AG09319 (cell line): ENCODE results near the gene CMTM2.

Source experiments
- DNase-seq: peaks from one replicate; pipeline ENCODE4 v3.0.0-alpha.2; 2010; ENCODE audit warnings: low read depth; ENCODE audit errors: extremely low read depth
- TF ChIP-seq, protein P1 (sequence below): IDR thresholded peaks from 2 replicates; pipeline ENCODE4 v1.5.1; 2011; ENCODE audit warnings: low read depth, mild to moderate bottlenecking, inconsistent platforms, low read length, moderate library complexity

CMTM2 gene

GRCh38 chr16:66574531-66574930 is 4.7 kb upstream of the CMTM2 start:
- DNase-seq = no peak
- TF ChIP-seq, protein P1, sequence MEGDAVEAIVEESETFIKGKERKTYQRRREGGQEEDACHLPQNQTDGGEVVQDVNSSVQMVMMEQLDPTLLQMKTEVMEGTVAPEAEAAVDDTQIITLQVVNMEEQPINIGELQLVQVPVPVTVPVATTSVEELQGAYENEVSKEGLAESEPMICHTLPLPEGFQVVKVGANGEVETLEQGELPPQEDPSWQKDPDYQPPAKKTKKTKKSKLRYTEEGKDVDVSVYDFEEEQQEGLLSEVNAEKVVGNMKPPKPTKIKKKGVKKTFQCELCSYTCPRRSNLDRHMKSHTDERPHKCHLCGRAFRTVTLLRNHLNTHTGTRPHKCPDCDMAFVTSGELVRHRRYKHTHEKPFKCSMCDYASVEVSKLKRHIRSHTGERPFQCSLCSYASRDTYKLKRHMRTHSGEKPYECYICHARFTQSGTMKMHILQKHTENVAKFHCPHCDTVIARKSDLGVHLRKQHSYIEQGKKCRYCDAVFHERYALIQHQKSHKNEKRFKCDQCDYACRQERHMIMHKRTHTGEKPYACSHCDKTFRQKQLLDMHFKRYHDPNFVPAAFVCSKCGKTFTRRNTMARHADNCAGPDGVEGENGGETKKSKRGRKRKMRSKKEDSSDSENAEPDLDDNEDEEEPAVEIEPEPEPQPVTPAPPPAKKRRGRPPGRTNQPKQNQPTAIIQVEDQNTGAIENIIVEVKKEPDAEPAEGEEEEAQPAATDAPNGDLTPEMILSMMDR = no peak

- no peak for DNase-seq
- TF ChIP-seq, protein P1 = no peak
These were observed 4.2 kb upstream of the CMTM2 start for GRCh38 chr16:66575060-66575459.

DNA sequence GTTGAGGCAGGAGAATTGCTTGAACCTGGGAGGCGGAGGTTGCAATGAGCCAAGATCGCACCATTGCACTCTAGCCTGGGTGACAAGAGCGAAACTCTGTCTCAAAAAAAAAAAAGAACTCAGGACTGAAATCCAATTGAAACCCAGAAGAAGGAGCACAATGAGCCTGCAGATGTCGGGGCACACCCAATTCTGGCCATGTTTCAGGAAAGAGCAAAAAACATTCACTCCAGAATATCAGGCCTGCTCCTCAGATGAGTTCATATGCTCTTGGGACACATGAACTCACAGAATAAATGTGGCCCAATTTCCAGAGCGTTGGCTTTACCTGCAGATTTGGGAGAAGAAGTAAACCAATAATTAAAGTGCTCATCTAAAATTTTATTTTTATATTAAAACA is 3.0 kb upstream of the CMTM2 start:
- DNase-seq = no peak
- TF ChIP-seq, protein P1 = no peak

GRCh38 chr16:66580605-66581209 is 1.4 kb downstream of the CMTM2 start:
- TF ChIP-seq, protein P1 = peak; percentile 55
- DNase-seq = peak; percentile 54

GRCh38 chr16:66581246-66581952 is 2.1 kb downstream of the CMTM2 start:
- TF ChIP-seq, protein P1 = no peak
- no peak for DNase-seq

DNA sequence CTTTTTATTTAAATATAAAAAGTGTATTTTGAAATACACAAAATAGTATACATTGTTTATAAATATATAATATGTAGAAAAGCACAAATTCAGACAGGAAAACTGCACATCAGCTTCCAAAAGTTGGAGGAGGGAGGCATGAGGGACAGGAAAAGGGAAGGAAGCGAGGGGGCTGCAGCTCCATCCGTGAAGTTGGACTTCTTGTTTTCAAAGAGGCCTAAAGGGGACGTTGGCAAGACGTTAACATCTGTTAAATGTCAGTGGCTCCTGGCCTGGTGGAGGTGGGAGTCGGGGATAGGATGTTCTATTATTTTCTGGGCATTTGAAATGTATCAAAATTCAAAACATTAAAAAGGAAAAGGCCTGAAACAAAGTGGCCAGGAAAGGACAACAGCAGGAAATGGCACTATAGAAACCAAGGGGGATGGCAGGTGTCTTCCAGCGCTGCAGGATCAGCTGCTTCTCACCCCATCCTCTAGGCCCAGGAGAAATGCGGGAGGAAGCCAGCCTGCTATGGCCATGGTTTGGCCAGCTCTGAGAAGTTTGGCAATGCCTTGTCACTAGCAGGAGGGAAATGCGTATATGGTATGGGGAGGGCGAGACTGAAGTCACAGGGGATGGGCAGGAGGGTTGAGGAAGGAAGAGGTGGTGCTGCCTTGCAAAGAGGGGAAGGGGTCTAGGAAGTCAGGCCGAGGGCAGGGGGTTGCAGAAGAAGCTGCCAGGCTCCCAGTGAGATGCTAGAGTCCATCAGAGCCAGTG is 6.4 kb downstream of the CMTM2 start:
- DNase-seq = no peak
- TF ChIP-seq, protein P1 = no peak
